Measurements from ENCODE around the gene CFB. TPM values are rescaled to one million over a fixed set of nuclear protein-coding genes. Genes with fewer than 3 reads are reported as not detected.
A peak's percentile ranks its signal among the peaks of the same experiment; 100 is the strongest.

Gene CFB
- polyA plus RNA-seq, 3 donors, result 0.37 to 2.2 TPM; not detected in 1

- no peaks in the 10 kb centered on the region for H3K9me3 ChIP-seq (replicated peaks in 1 of 2; ENCODE audit: control insufficient read depth in 1 of 2, insufficient read depth in 1 of 2, low read length in 2 of 2)
- Mint-ChIP-seq H3K27ac (peak overlapping the region in 2 of 7 donors; percentile 10 to 40), H3K4me3 (peak overlapping the region; percentile 62 to 77), H3K4me1 (peaks cover 26% of the 10 kb centered on the region), H3K27me3 (ENCODE audit: low read depth in 3 of 3) (peaks cover 0 to 3% (median 3%) of the 10 kb centered on the region in 3 donors), H3K9me3 (peaks cover 0 to 3% (median 0%) of the 10 kb centered on the region in 7 donors), H3K36me3 (no peaks in the 10 kb centered on the region)
- no peaks in the 10 kb centered on the region for H3K27me3 ChIP-seq (ENCODE audit: control insufficient read depth in 2 of 2, insufficient read depth in 2 of 2, low read length in 2 of 2)
- peaks cover 4 to 31% of the 10 kb centered on the region in 2 donors for H3K4me1 ChIP-seq (ENCODE audit: control insufficient read depth in 1 of 2, insufficient read depth in 2 of 2, low read length in 2 of 2)
- peak overlapping the region; percentile 36 for H3K4me2 ChIP-seq (replicated peaks; ENCODE audit: extremely low read depth, low read length, poor library complexity, severe bottlenecking)
- peak overlapping the region in 1 of 3 experiments; percentile 51 for H3K4me3 ChIP-seq (replicated peaks in 1 of 3; ENCODE audit: low read depth in 2 of 3, low read length in 3 of 3)
- DNase-seq, result no peak
- H3K79me2 ChIP-seq (ENCODE audit: insufficient read depth, low read length), result no peaks in the 10 kb centered on the region
- WGBS (ENCODE audit: insufficient coverage), result 91% methylated on average over 10 of the region's 11 CpGs
- no peak overlapping the region for H3K9ac ChIP-seq (ENCODE audit: insufficient read depth, low read length, poor library complexity, severe bottlenecking)
- H3K27ac ChIP-seq (ENCODE audit: low read depth in 1 of 2, low read length in 2 of 2), result peak overlapping the region in 1 of 2 donors; percentile 48
- no peaks in the 10 kb centered on the region for H3K36me3 ChIP-seq (replicated peaks in 1 of 2; ENCODE audit: control insufficient read depth in 1 of 2, insufficient read depth in 2 of 2, low read length in 2 of 2)
- intact Hi-C loops (cut with micrococcal nuclease), result no loop called here
- peak overlapping the region; percentile 68 for H2AFZ ChIP-seq (ENCODE audit: insufficient read depth, low read depth, low read length, poor library complexity, severe bottlenecking)
- no peak for TF ChIP-seq CTCF (IDR thresholded peaks at IDR 0.05)
- H4K20me1 ChIP-seq (ENCODE audit: insufficient read depth, low read length), result no peaks in the 10 kb centered on the region
These were observed 17.8 kb upstream of the CFB start for GRCh38 chr6:31927863-31928671.

GRCh38 chr6:31928672-31928939 is 17.3 kb upstream of the CFB start:
- DNase-seq, result no peak
- no peak overlapping the region for H3K27ac ChIP-seq (ENCODE audit: low read depth in 1 of 2, low read length in 2 of 2)
- no peaks in the 10 kb centered on the region for H3K36me3 ChIP-seq (replicated peaks in 1 of 2; ENCODE audit: control insufficient read depth in 1 of 2, insufficient read depth in 2 of 2, low read length in 2 of 2)
- H3K79me2 ChIP-seq (ENCODE audit: insufficient read depth, low read length), result no peaks in the 10 kb centered on the region
- 84% methylated on average over 3 of the region's 9 CpGs for WGBS (ENCODE audit: insufficient coverage)
- H4K20me1 ChIP-seq (ENCODE audit: insufficient read depth, low read length), result no peaks in the 10 kb centered on the region
- no peak overlapping the region for H3K9ac ChIP-seq (ENCODE audit: insufficient read depth, low read length, poor library complexity, severe bottlenecking)
- Mint-ChIP-seq H3K36me3 (no peaks in the 10 kb centered on the region), H3K4me3 (no peak overlapping the region), H3K4me1 (peaks cover 26% of the 10 kb centered on the region), H3K27me3 (ENCODE audit: low read depth in 3 of 3) (peaks cover 0 to 5% (median 3%) of the 10 kb centered on the region in 3 donors), H3K9me3 (peaks cover 0 to 3% (median 0%) of the 10 kb centered on the region in 7 donors), H3K27ac (peak overlapping the region in 1 of 7 donors; percentile 22)
- TF ChIP-seq CTCF (IDR thresholded peaks at IDR 0.05), result no peak
- H3K9me3 ChIP-seq (replicated peaks in 1 of 2; ENCODE audit: control insufficient read depth in 1 of 2, insufficient read depth in 1 of 2, low read length in 2 of 2), result no peaks in the 10 kb centered on the region
- peaks cover 4 to 31% of the 10 kb centered on the region in 2 donors for H3K4me1 ChIP-seq (ENCODE audit: control insufficient read depth in 1 of 2, insufficient read depth in 2 of 2, low read length in 2 of 2)
- no peak overlapping the region for H3K4me3 ChIP-seq (replicated peaks in 1 of 3; ENCODE audit: low read depth in 2 of 3, low read length in 3 of 3)
- intact Hi-C loops (cut with micrococcal nuclease), result no loop called here
- H2AFZ ChIP-seq (ENCODE audit: insufficient read depth, low read depth, low read length, poor library complexity, severe bottlenecking), result no peak overlapping the region
- no peaks in the 10 kb centered on the region for H3K27me3 ChIP-seq (ENCODE audit: control insufficient read depth in 2 of 2, insufficient read depth in 2 of 2, low read length in 2 of 2)
- no peak overlapping the region for H3K4me2 ChIP-seq (replicated peaks; ENCODE audit: extremely low read depth, low read length, poor library complexity, severe bottlenecking)
